ENCODE data around the gene CASP2. TPM values are rescaled to one million over a fixed set of nuclear protein-coding genes. Genes with fewer than 3 reads are reported as not detected.
A peak's percentile ranks its signal among the peaks of the same experiment; 100 is the strongest.

CASP2 gene
- total RNA-seq, 4 donors from 2014 or later, result 3.1 to 13.9 (median 4.1) TPM

GRCh38 chr7:143279186-143280098 is 8.7 kb upstream of the CASP2 start:
- intact Hi-C loops (cut with DNase I; ENCODE audit: low total_unique reads), result no loop called here
- H3K4me1 ChIP-seq, result peaks cover 4 to 6% of the 10 kb centered on the region in 2 donors
- peak overlapping the region; percentile 28 to 54 (median 44) for H3K27ac ChIP-seq
- DNase-seq (no peak), ATAC-seq (peak; percentile 18 to 33)
- H3K36me3 ChIP-seq, result no peaks in the 10 kb centered on the region
- no peaks in the 10 kb centered on the region for H3K27me3 ChIP-seq
- H3K9me3 ChIP-seq, result no peaks in the 10 kb centered on the region
- in situ Hi-C loops (cut with MboI; ENCODE audit: low sequenced_read_pairs in 4 of 4), result loop anchor here in 1 of 4 donors (25.0 kb wide), 1 partner anchor 608 kb away; no protein-coding TSS in a partner anchor
- no peak overlapping the region for H3K4me3 ChIP-seq
- TF ChIP-seq POLR2A (IDR thresholded peaks at IDR 0.05) (no peak), CTCF (IDR thresholded peaks at IDR 0.05 in 4 of 5, conservative IDR thresholded peaks at IDR 0.05 in 1 of 5) (no peak)

- intact Hi-C loops (cut with DNase I; ENCODE audit: low total_unique reads), result no loop called here
- ATAC-seq (no peak), DNase-seq (no peak)
- no peaks in the 10 kb centered on the region for H3K36me3 ChIP-seq
- H3K27me3 ChIP-seq, result no peaks in the 10 kb centered on the region
- H3K4me3 ChIP-seq, result no peak overlapping the region
- peak overlapping the region; percentile 28 to 54 (median 44) for H3K27ac ChIP-seq
- TF ChIP-seq CTCF (IDR thresholded peaks at IDR 0.05 in 4 of 5, conservative IDR thresholded peaks at IDR 0.05 in 1 of 5) (no peak), POLR2A (IDR thresholded peaks at IDR 0.05) (no peak)
- in situ Hi-C loops (cut with MboI; ENCODE audit: low sequenced_read_pairs in 4 of 4), result loop anchor here in 1 of 4 donors (25.0 kb wide), 1 partner anchor 607 kb away; no protein-coding TSS in a partner anchor
- H3K9me3 ChIP-seq, result no peaks in the 10 kb centered on the region
- peaks cover 4 to 6% of the 10 kb centered on the region in 2 donors for H3K4me1 ChIP-seq
Observed at GRCh38 chr7:143280160-143280559, 8.0 kb upstream of the CASP2 start.

- Histone ChIP-seq H3K4me3 (no peak overlapping the region), H3K36me3 (no peaks in the 10 kb centered on the region), H3K27me3 (no peaks in the 10 kb centered on the region), H3K27ac (peak overlapping the region in 1 of 4 donors; percentile 28), H3K4me1 (peaks cover 4 to 6% of the 10 kb centered on the region in 2 donors), H3K9me3 (no peaks in the 10 kb centered on the region)
- intact Hi-C loops (cut with DNase I; ENCODE audit: low total_unique reads) (no loop called here), in situ Hi-C loops (cut with MboI; ENCODE audit: low sequenced_read_pairs in 4 of 4) (loop anchor here in 1 of 4 donors (25.0 kb wide), 1 partner anchor 607 kb away; no protein-coding TSS in a partner anchor)
- TF ChIP-seq CTCF (IDR thresholded peaks at IDR 0.05 in 4 of 5, conservative IDR thresholded peaks at IDR 0.05 in 1 of 5) (no peak), POLR2A (IDR thresholded peaks at IDR 0.05) (no peak)
- no peak for DNase-seq
- no peak for ATAC-seq
Observed at GRCh38 chr7:143280566-143280965, 7.6 kb upstream of the CASP2 start.

GRCh38 chr7:143281529-143281928 is 6.6 kb upstream of the CASP2 start:
- no peaks in the 10 kb centered on the region for H3K36me3 ChIP-seq
- H3K27ac ChIP-seq, result no peak overlapping the region
- no peaks in the 10 kb centered on the region for H3K9me3 ChIP-seq
- no peak for ATAC-seq
- in situ Hi-C loops (cut with MboI; ENCODE audit: low sequenced_read_pairs in 4 of 4) (loop anchor here in 1 of 4 donors (25.0 kb wide), 1 partner anchor 606 kb away; no protein-coding TSS in a partner anchor), intact Hi-C loops (cut with DNase I; ENCODE audit: low total_unique reads) (no loop called here)
- DNase-seq, result no peak
- TF ChIP-seq POLR2A (IDR thresholded peaks at IDR 0.05) (no peak), CTCF (IDR thresholded peaks at IDR 0.05 in 4 of 5, conservative IDR thresholded peaks at IDR 0.05 in 1 of 5) (no peak)
- H3K27me3 ChIP-seq, result no peaks in the 10 kb centered on the region
- peaks cover 4 to 6% of the 10 kb centered on the region in 2 donors for H3K4me1 ChIP-seq
- no peak overlapping the region for H3K4me3 ChIP-seq

Data from gastrocnemius medialis (tissue), 4 donors.